GM18951 (cell line): ENCODE measurements around the gene ATP2C2.

Experiments used
- POLR2A ChIP-seq: IDR thresholded peaks from 4 replicates; pipeline ENCODE4 v1.6.1; 2011; ENCODE audit warnings: mild to moderate bottlenecking; ENCODE audit not compliant: insufficient read length, insufficient read depth; ENCODE audit errors: extremely low read depth
- in situ Hi-C: fragments of 300-500 bp; cut with MboI; formaldehyde crosslinking; loops from one replicate; pipeline ENCODE4 v1.12.0; 2022; ENCODE audit warnings: low sequenced_read_pairs, mixed read lengths, inconsistent platforms; ENCODE audit not compliant: unreplicated experiment

Gene ATP2C2

GRCh38 chr16:84482951-84483881 is 114.9 kb downstream of the ATP2C2 start:
- in situ Hi-C loops, result loop anchor here (25.0 kb wide), 1 partner anchor 196 kb away; the partner anchor contains the start of gene WFDC1
- TF ChIP-seq POLR2A, result no peak

DNA sequence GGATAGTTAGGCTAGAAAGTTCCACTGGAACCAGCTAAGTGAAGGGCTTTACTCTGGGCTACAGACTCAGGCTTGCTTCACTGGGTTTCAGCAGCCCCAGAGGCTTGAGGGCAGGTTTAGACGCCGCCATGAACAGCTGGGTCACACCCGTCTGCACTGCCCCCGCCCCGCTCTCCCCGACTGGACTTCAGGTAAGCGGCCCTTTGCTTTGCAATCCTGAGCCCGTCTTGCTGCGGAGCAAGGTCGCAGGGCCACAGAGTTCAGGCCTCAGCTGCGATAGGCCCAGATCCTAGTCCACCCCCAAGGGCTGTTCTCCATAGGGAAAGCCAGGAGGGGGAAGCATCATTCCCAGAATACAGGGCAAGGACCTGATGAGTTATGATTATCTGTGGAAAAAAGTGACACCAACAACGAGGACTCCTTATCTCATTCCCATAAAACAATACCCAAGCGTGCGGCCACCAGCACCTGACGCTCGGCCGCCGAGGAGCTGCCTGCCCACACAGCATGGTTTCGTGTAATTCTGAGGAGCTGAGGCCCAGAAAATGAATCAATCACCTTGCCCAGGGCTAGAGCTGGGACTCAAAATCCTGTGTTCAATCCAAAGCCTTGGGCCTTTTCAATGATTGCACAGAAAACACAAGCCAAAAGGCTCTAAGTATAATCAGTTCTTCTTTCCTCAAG is 115.7 kb downstream of the ATP2C2 start:
- in situ Hi-C loops, result loop anchor here (25.0 kb wide), 1 partner anchor 197 kb away; the partner anchor contains the start of gene WFDC1
- TF ChIP-seq POLR2A, result no peak

GRCh38 chr16:84484579-84485254 is 116.4 kb downstream of the ATP2C2 start:
- TF ChIP-seq POLR2A, result no peak
- in situ Hi-C loops, result loop anchor here (25.0 kb wide), 1 partner anchor 197 kb away; the partner anchor contains the start of gene WFDC1

DNA sequence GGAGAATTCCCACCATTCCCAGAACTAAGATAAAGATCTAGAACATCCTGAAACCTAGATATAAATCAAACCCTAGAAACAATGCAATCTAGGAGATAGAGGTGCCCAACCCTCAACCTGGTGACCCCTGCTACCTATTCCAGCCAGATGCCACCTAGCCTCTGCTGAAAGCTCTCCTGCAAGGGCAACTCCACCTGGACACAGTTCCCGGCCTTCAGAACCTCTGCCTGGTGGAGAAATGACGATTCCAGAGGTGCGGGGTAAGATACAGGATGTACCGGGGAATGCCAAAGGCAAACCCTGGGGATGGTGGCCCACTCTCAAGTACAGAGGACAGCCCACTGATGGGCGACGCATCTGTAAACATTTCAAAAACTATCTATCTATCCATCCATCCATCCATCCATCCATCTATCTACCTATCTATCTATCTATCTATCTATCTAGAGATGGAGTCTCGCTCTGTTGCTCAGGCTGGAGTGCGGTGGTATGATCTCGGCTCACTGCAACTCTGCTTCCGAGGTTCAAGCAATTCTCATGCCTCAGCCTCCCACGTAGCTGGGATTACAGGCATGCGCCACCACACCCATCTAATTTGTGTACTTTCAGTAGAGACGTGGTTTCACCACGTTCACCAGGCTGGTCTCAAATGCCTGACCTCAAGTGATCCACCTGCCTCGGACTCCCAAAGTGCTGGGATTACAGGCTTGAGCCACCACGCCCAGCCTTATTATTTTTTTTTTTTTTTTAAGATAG is 117.1 kb downstream of the ATP2C2 start:
- in situ Hi-C loops, result loop anchor here (25.0 kb wide), 1 partner anchor 198 kb away; the partner anchor contains the start of gene WFDC1
- no peak for TF ChIP-seq POLR2A

- in situ Hi-C loops, result loop anchor here (25.0 kb wide), 1 partner anchor 199 kb away; the partner anchor contains the start of gene WFDC1
- no peak for TF ChIP-seq POLR2A
Measured at GRCh38 chr16:84486126-84486525, 117.8 kb downstream of the ATP2C2 start.

DNA sequence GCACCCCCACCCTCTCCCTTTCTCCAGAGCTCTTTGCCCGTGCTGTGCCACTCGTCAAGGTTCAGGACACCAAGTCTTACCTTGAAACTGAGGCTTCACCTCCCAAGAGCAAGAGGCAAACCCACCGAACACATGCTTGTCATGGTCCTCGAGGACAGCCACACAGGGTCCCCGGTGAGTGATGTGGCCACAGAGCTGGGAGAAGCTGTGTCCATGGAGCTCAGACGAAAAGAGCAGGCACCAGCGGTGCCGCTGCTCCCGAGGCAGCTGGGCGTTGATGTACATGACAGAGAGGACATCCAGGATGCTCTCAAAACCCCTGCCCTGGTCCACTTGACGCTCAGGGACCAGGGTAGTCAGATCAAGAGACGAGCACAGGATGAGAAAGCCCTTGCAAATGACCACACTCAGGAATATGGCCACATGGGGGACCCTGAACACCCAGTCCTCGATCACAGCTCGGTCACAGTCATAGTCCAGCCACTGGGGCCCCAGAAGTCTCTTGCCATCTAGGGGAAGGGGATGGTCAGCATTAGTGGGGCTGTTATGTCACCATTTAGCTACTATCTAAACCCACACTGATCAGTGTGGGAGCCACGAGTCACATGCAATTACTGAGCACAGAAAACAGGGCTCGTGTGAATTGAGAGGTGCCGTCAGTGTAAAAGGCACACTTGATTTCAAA is 118.4 kb downstream of the ATP2C2 start:
- in situ Hi-C loops, result loop anchor here (25.0 kb wide), 1 partner anchor 199 kb away; the partner anchor contains the start of gene WFDC1
- no peak for TF ChIP-seq POLR2A

GRCh38 chr16:84487358-84487757 is 119.0 kb downstream of the ATP2C2 start:
- no peak for TF ChIP-seq POLR2A
- in situ Hi-C loops, result loop anchor here (25.0 kb wide), 1 partner anchor 200 kb away; the partner anchor contains the start of gene WFDC1

DNA sequence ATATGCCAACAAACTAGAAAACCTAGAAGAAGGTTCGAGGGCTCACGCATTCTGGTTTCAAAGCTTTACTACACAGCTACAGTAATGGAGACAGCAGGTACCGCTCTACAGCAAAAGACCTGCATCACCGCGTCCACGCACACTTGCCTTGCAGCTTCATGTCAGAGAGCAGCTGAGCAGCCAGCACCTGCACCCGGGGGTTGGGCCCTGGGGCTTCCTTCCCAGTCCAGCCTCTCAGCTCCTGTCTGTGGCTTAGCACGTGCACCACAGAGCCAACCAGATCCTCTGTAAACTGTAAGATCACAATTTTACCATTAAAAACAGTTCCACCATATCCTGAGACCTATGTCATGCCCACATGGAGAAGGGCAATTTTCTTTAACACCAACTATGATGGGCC is 120.8 kb downstream of the ATP2C2 start:
- no peak for TF ChIP-seq POLR2A
- in situ Hi-C loops, result loop anchor here (25.0 kb wide), 1 partner anchor 202 kb away; the partner anchor contains the start of gene WFDC1

- no peak for TF ChIP-seq POLR2A
- in situ Hi-C loops, result loop anchor here (25.0 kb wide), 1 partner anchor 208 kb away; the partner anchor contains the start of gene WFDC1
Measured at GRCh38 chr16:84495506-84495905, 127.2 kb downstream of the ATP2C2 start.

- TF ChIP-seq POLR2A, result no peak
- in situ Hi-C loops, result loop anchor here (25.0 kb wide), 1 partner anchor 210 kb away; the partner anchor contains the start of gene WFDC1
Measured at GRCh38 chr16:84496991-84497390, 128.7 kb downstream of the ATP2C2 start.
